GM23248 (cell line): ENCODE data around the gene SND1. TPM values are rescaled to one million over a fixed set of nuclear protein-coding genes. Genes with fewer than 3 reads are reported as not detected.

ENCODE experiments used
- DNase-seq: peaks from one replicate; pipeline ENCODE4 v3.0.0-alpha.2; 2015
- H2AFZ ChIP-seq: fragments of 200-600 bp; sonication (generic); 2 replicates; pipeline ENCODE4 v1.6.1; 2016; ENCODE audit warnings: antibody characterized with exemption
- H3F3A ChIP-seq: fragments of 200-600 bp; sonication (generic); 2 replicates; pipeline ENCODE4 v1.6.1; 2016; ENCODE audit warnings: mild to moderate bottlenecking, antibody characterized with exemption, mixed run types; ENCODE audit not compliant: insufficient read depth
- H3K27ac ChIP-seq: fragments of 200-600 bp; sonication (generic); 2 replicates; pipeline ENCODE4 v1.5.1; 2016; ENCODE audit warnings: mild to moderate bottlenecking
- H3K27me3 ChIP-seq: fragments of 200-600 bp; sonication (generic); replicated peaks from 2 replicates; pipeline ENCODE4 v1.6.1; 2016; ENCODE audit warnings: mild to moderate bottlenecking; ENCODE audit not compliant: insufficient read depth
- H3K36me3 ChIP-seq: fragments of 200-600 bp; sonication (generic); 2 replicates; pipeline ENCODE4 v1.6.1; 2016; ENCODE audit warnings: low read depth, mild to moderate bottlenecking
- H3K4me1 ChIP-seq: fragments of 200-600 bp; sonication (generic); 2 replicates; pipeline ENCODE4 v1.6.1; 2016; ENCODE audit warnings: mild to moderate bottlenecking; ENCODE audit not compliant: insufficient read depth
- H3K4me2 ChIP-seq: fragments of 200-600 bp; sonication (generic); one replicate; pipeline ENCODE4 v1.6.1; 2016; ENCODE audit warnings: mild to moderate bottlenecking; ENCODE audit not compliant: unreplicated experiment
- H3K4me3 ChIP-seq: fragments of 200-600 bp; sonication (generic); 2 replicates; pipeline ENCODE4 v1.5.1; 2016; ENCODE audit warnings: mild to moderate bottlenecking
- H3K79me2 ChIP-seq: fragments of 200-600 bp; sonication (generic); 2 replicates; pipeline ENCODE4 v1.6.1; 2016; ENCODE audit warnings: mild to moderate bottlenecking; ENCODE audit not compliant: insufficient read depth
- H3K9ac ChIP-seq: fragments of 200-600 bp; sonication (generic); 2 replicates; pipeline ENCODE4 v1.6.1; 2016; ENCODE audit warnings: mild to moderate bottlenecking
- H3K9me2 ChIP-seq: fragments of 200-600 bp; sonication (generic); 2 replicates; pipeline ENCODE4 v1.6.1; 2016; ENCODE audit warnings: mixed run types, mild to moderate bottlenecking, moderate library complexity; ENCODE audit not compliant: insufficient read depth
- H3K9me3 ChIP-seq: fragments of 200-600 bp; sonication (generic); one replicate; pipeline ENCODE4 v1.6.1; 2017; ENCODE audit warnings: low read depth
- H4K20me1 ChIP-seq: fragments of 200-600 bp; sonication (generic); 2 replicates; pipeline ENCODE4 v1.6.0; 2016; ENCODE audit not compliant: insufficient read depth
- EZH2 ChIP-seq: fragments of 200-600 bp; sonication (generic); IDR thresholded peaks from 2 replicates; pipeline ENCODE4 v1.6.1; 2018; ENCODE audit warnings: antibody characterized with exemption, mild to moderate bottlenecking; ENCODE audit not compliant: insufficient read depth, poor library complexity, severe bottlenecking
- EZH2phosphoT487 ChIP-seq: fragments of 200-600 bp; sonication (generic); IDR thresholded peaks from 2 replicates; pipeline ENCODE4 v1.6.1; 2018; ENCODE audit warnings: antibody characterized with exemption, moderate library complexity, mild to moderate bottlenecking, low read depth; ENCODE audit not compliant: insufficient read depth
- WGBS, 2 experiments: methylation state at CpG; one replicate each; pipeline ENCODE4 v1.1.6; 2015 to 2017; ENCODE audit warnings: low lambda C conversion rate in 2 of 2, low coverage in 1 of 2; ENCODE audit errors: missing lambda C conversion rate in 2 of 2; 5-methylcytosine and 5-hydroxymethylcytosine counted together
- in situ Hi-C: fragments of 300-500 bp; cut with MboI; formaldehyde crosslinking; loops from 2 replicates; pipeline ENCODE4 v1.15.0; 2020
- polyA plus RNA-seq: library from polyadenylated mRNA; unstranded; fragments of >200 nt; fragmentation: Nextera tagmentation; extraction: Ambion mirVana; gene quantifications from 2 replicates; pipeline ENCODE4 v1.2.1, GENCODE V29; 2016
- total RNA-seq: library from RNA; depleted of rRNA; stranded (reverse); fragments of >200 nt; shearing (Covaris generic); gene quantifications from 2 replicates; pipeline ENCODE4 v1.2.3, GENCODE V29; 2014

SND1 gene
- total and polyA plus RNA-seq, 2 experiments from 2014 or later, result 128 to 184 TPM

DNA sequence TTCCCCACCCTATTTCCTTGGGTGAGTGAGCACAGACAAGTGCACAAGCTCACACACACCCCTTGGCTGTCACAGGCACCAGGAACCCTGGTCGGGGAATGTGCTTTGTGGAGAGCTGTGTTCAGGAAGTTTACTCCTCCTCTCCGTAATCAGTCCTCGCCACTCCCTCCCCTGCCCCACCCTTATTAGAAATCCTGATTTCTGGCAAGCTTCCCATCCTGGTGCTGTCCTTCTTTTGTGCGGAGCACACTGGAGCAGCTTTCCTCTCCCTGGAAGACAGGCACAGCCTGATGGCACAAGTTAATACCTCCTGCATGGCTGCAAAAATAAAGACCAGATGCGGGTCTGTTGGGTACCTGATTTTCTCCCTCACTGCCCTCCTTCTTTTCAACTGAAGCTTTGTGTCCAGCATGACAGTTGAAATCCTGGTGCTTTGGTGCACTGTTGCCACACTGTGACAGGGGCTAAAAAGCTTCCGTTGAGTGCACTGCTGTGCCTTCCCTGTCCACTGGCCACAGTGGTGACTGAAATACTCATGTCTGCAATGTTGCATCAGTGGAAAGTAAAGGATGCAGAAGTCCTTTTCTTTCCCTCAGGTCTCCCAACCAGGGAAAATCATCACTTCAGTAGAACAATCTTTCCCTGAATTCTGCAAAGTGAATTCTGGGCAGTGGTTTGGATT, 324.2 kb downstream of the SND1 start:
- no peak overlapping the region for H2AFZ ChIP-seq
- no peaks in the 10 kb centered on the region for H3K27me3 ChIP-seq
- no peak overlapping the region for H3K4me3 ChIP-seq
- no peaks in the 10 kb centered on the region for H3K9me3 ChIP-seq
- TF ChIP-seq EZH2 (no peak), EZH2phosphoT487 (no peak)
- no peaks in the 10 kb centered on the region for H3K9me2 ChIP-seq
- no peaks in the 10 kb centered on the region for H4K20me1 ChIP-seq
- H3K9ac ChIP-seq, result no peak overlapping the region
- H3F3A ChIP-seq, result peaks cover 7% of the 10 kb centered on the region; the same call in 1 of the 2 replicates
- no peak overlapping the region for H3K27ac ChIP-seq
- WGBS, 2 experiments, result 90 to 93% methylated on average over 6 of the region's 6 CpGs
- no peaks in the 10 kb centered on the region for H3K4me1 ChIP-seq
- no peak overlapping the region for H3K4me2 ChIP-seq
- in situ Hi-C loops, result no loop called here
- H3K36me3 ChIP-seq, result peaks cover 15% of the 10 kb centered on the region; the same call in 1 of the 2 replicates
- DNase-seq, result no peak
- peaks cover 38% of the 10 kb centered on the region for H3K79me2 ChIP-seq

- no peak for DNase-seq
- Histone ChIP-seq H3K9ac (no peak overlapping the region), H3K9me2 (no peaks in the 10 kb centered on the region), H3F3A (peaks cover 7% of the 10 kb centered on the region; the same call in 1 of the 2 replicates), H3K4me1 (no peaks in the 10 kb centered on the region), H3K36me3 (peaks cover 15% of the 10 kb centered on the region; the same call in 1 of the 2 replicates), H3K27ac (no peak overlapping the region), H3K9me3 (no peaks in the 10 kb centered on the region), H3K4me2 (no peak overlapping the region), H4K20me1 (no peaks in the 10 kb centered on the region), H2AFZ (no peak overlapping the region), H3K4me3 (no peak overlapping the region), H3K27me3 (no peaks in the 10 kb centered on the region), H3K79me2 (peaks cover 34% of the 10 kb centered on the region)
- TF ChIP-seq EZH2phosphoT487, result no peak
- TF ChIP-seq EZH2, result no peak
- in situ Hi-C loops, result no loop called here
- whole genome bisulfite sequencing, 2 experiments, result 97 to 99% methylated on average over 7 of the region's 7 CpGs
Measured at GRCh38 chr7:127976738-127977120, 324.7 kb downstream of the SND1 start.

DNA sequence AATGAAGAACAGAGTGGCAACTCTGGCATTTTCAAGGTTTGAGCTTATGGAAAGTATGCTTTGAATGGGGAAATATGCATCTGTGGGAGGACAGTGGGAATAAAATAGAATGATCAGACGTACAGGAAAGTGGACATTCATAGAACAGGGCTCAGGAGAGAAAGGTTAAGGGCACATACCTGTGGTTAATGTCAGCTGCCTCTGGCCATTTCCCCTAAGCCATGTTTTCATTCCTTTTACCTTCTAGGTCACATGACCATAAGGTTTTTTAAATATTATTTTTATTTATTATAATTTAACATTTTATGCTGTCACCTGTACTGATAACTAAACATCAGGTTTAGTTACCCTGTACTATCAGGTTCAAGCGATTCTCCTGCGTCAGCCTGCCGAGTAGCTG, 326.4 kb downstream of the SND1 start:
- no peak overlapping the region for H2AFZ ChIP-seq
- no peak overlapping the region for H3K4me3 ChIP-seq
- DNase-seq, result no peak
- no peak overlapping the region for H3K4me2 ChIP-seq
- in situ Hi-C loops, result no loop called here
- H4K20me1 ChIP-seq, result no peaks in the 10 kb centered on the region
- H3K9me2 ChIP-seq, result no peaks in the 10 kb centered on the region
- peaks cover 7% of the 10 kb centered on the region; the same call in 1 of the 2 replicates for H3F3A ChIP-seq
- no peak overlapping the region for H3K27ac ChIP-seq
- peaks cover 15% of the 10 kb centered on the region; the same call in 1 of the 2 replicates for H3K36me3 ChIP-seq
- H3K4me1 ChIP-seq, result no peaks in the 10 kb centered on the region
- H3K9me3 ChIP-seq, result no peaks in the 10 kb centered on the region
- no peak overlapping the region for H3K9ac ChIP-seq
- TF ChIP-seq EZH2 (no peak), EZH2phosphoT487 (no peak)
- H3K79me2 ChIP-seq, result peaks cover 24% of the 10 kb centered on the region; the same call in 1 of the 2 replicates
- H3K27me3 ChIP-seq, result no peaks in the 10 kb centered on the region
- 98 to 99% methylated on average over 4 of the region's 4 CpGs for WGBS, 2 experiments

- H3K9me2 ChIP-seq, result no peaks in the 10 kb centered on the region
- no peaks in the 10 kb centered on the region for H3K27me3 ChIP-seq
- no peaks in the 10 kb centered on the region for H3K9me3 ChIP-seq
- no peaks in the 10 kb centered on the region for H4K20me1 ChIP-seq
- no peak overlapping the region for H3K4me3 ChIP-seq
- peaks cover 15% of the 10 kb centered on the region; the same call in 1 of the 2 replicates for H3K36me3 ChIP-seq
- no peak for TF ChIP-seq EZH2
- H3K27ac ChIP-seq, result no peak overlapping the region
- H3K4me2 ChIP-seq, result no peak overlapping the region
- peaks cover 6% of the 10 kb centered on the region for H3K4me1 ChIP-seq
- no peak overlapping the region for H2AFZ ChIP-seq
- 98 to 99% methylated on average over 9 of the region's 9 CpGs for WGBS, 2 experiments
- peaks cover 7% of the 10 kb centered on the region; the same call in 1 of the 2 replicates for H3F3A ChIP-seq
- in situ Hi-C loops, result no loop called here
- H3K79me2 ChIP-seq, result peaks cover 20% of the 10 kb centered on the region; the same call in 1 of the 2 replicates
- H3K9ac ChIP-seq, result no peak overlapping the region
- no peak for DNase-seq
Measured at GRCh38 chr7:127979113-127979727, 327.2 kb downstream of the SND1 start.
